Activated CD4-positive, alpha-beta T cell treated with anti-CD3 and anti-CD28 coated beads for 48 hours (primary cell): ENCODE results near the gene NRP1.
"Not testable (repeated sequence)": the region's sequence is repeated elsewhere in the genome, so short reads cannot be mapped to it uniquely, and the experiment has no call there.

ENCODE experiments used
- DNase-seq: peaks from one replicate; pipeline ENCODE4 v3.0.0-alpha.2; 2020

The NRP1 gene

GRCh38 chr10:33139181-33139646 is 195.3 kb downstream of the NRP1 start:
- peak; percentile 76 for DNase-seq

GRCh38 chr10:33138686-33139085 is 195.8 kb downstream of the NRP1 start:
- DNase-seq = not testable (repeated sequence)

GRCh38 chr10:33137356-33138005 is 197.0 kb downstream of the NRP1 start:
- DNase-seq = no peak

- DNase-seq = peak; percentile 34
Observed at GRCh38 chr10:33136781-33137180, 197.7 kb downstream of the NRP1 start.

GRCh38 chr10:33136271-33136670 is 198.2 kb downstream of the NRP1 start:
- no peak for DNase-seq

GRCh38 chr10:33134011-33134751 is 200.3 kb downstream of the NRP1 start:
- peak; percentile 85 for DNase-seq

GRCh38 chr10:33133557-33133956 is 200.9 kb downstream of the NRP1 start:
- no peak for DNase-seq

GRCh38 chr10:33132626-33133025 is 201.8 kb downstream of the NRP1 start:
- peak; percentile 69 for DNase-seq

- DNase-seq = no peak
Observed at GRCh38 chr10:33129996-33130386, 204.5 kb downstream of the NRP1 start.

GRCh38 chr10:33129141-33129995 is 205.1 kb downstream of the NRP1 start:
- DNase-seq = no peak

- DNase-seq = no peak
Observed at GRCh38 chr10:33127622-33128021, 206.8 kb downstream of the NRP1 start.
